PC-3 (cell line): ENCODE measurements around the gene RHOB.

Source experiments
- EZH2 ChIP-seq: fragments of 300-600 bp; sonication (generic); IDR thresholded peaks from one replicate; pipeline ENCODE4 v1.6.1; 2017; ENCODE audit warnings: antibody characterized with exemption, mild to moderate bottlenecking, low read length; ENCODE audit not compliant: unreplicated experiment
- EZH2phosphoT487 ChIP-seq: fragments of 300-600 bp; sonication (generic); IDR thresholded peaks from 2 replicates; pipeline ENCODE4 v1.6.1; 2018; ENCODE audit warnings: mild to moderate bottlenecking, antibody characterized with exemption, low read length, borderline replicate concordance
- TF ChIP-seq, protein P1 (sequence below): fragments of 300-600 bp; sonication (generic); conservative IDR thresholded peaks from 2 replicates; pipeline ENCODE4 v1.5.1; 2017; ENCODE audit warnings: antibody characterized with exemption, low read depth, mild to moderate bottlenecking, low read length

DNA sequence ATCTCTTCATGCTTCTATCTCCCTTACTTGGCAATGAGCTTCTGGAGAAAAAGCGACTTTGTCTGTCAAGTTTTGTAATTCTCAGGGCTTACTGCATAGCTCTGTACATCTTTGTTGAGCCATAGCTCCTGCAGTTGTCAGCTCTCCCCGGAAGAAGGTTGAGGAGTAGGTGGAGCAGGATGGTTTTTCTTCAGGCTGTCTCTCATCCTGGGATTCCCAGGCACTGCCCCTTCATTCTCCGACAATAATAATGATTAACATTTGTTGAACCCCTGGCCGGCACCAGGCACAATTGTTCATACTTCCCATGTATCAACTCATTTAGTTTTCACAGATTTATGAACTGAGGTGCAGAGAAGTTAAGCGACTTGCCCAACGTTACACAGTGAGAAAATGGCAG, 23.5 kb upstream of the RHOB start:
- TF ChIP-seq, protein P1, sequence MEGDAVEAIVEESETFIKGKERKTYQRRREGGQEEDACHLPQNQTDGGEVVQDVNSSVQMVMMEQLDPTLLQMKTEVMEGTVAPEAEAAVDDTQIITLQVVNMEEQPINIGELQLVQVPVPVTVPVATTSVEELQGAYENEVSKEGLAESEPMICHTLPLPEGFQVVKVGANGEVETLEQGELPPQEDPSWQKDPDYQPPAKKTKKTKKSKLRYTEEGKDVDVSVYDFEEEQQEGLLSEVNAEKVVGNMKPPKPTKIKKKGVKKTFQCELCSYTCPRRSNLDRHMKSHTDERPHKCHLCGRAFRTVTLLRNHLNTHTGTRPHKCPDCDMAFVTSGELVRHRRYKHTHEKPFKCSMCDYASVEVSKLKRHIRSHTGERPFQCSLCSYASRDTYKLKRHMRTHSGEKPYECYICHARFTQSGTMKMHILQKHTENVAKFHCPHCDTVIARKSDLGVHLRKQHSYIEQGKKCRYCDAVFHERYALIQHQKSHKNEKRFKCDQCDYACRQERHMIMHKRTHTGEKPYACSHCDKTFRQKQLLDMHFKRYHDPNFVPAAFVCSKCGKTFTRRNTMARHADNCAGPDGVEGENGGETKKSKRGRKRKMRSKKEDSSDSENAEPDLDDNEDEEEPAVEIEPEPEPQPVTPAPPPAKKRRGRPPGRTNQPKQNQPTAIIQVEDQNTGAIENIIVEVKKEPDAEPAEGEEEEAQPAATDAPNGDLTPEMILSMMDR, result no peak
- TF ChIP-seq EZH2 (no peak), EZH2phosphoT487 (no peak)
